Mesenchymal stem cell (in vitro differentiated cells and primary cell): ENCODE data around the gene AKAP7.

Source experiments
- DNase-seq: peaks from one replicate; pipeline ENCODE4 v3.0.0-alpha.2; 2013
- H2AFZ ChIP-seq: one replicate; pipeline ENCODE4 v1.6.1; 2013; ENCODE audit warnings: low read depth, mild to moderate bottlenecking, control low read depth, inconsistent platforms, low read length, moderate library complexity
- H2AK5ac ChIP-seq: 2 replicates; pipeline ENCODE4 v1.6.1; 2013; ENCODE audit warnings: low read length, moderate library complexity, mild to moderate bottlenecking, inconsistent platforms; ENCODE audit not compliant: severe bottlenecking
- H2BK120ac ChIP-seq: one replicate; pipeline ENCODE4 v1.6.1; 2013; ENCODE audit warnings: low read depth, mild to moderate bottlenecking, inconsistent platforms, low read length, moderate library complexity
- H2BK12ac ChIP-seq, 2 experiments: one replicate each; pipeline ENCODE4 v1.6.1; 2013; ENCODE audit warnings: inconsistent platforms in 2 of 2, low read length in 2 of 2, mild to moderate bottlenecking in 2 of 2, moderate library complexity in 2 of 2, control low read depth in 1 of 2
- H2BK15ac ChIP-seq: one replicate; pipeline ENCODE4 v1.6.1; 2013; ENCODE audit warnings: mild to moderate bottlenecking, low read depth, inconsistent platforms; ENCODE audit not compliant: poor library complexity, severe bottlenecking
- H2BK5ac ChIP-seq: 2 replicates; pipeline ENCODE4 v1.6.1; 2013; ENCODE audit warnings: low read depth, mild to moderate bottlenecking, low read length, control low read depth, inconsistent platforms; ENCODE audit not compliant: poor library complexity, severe bottlenecking
- H3K14ac ChIP-seq, 2 experiments: one replicate each; pipeline ENCODE4 v1.6.1; 2013; ENCODE audit warnings: inconsistent platforms in 2 of 2, low read length in 2 of 2, control low read depth in 1 of 2, mild to moderate bottlenecking in 1 of 2, moderate library complexity in 1 of 2
- H3K18ac ChIP-seq, 2 experiments: one replicate each; pipeline ENCODE4 v1.6.1; 2013; ENCODE audit warnings: inconsistent platforms in 2 of 2, low read length in 2 of 2, control low read depth in 1 of 2, low read depth in 1 of 2, mild to moderate bottlenecking in 1 of 2
- H3K23ac ChIP-seq, 2 experiments: one replicate each; pipeline ENCODE4 v1.6.1; 2013; ENCODE audit warnings: inconsistent platforms in 2 of 2, low read length in 2 of 2, mild to moderate bottlenecking in 2 of 2, moderate library complexity in 2 of 2, control low read depth in 1 of 2
- H3K27ac ChIP-seq: 2 replicates; pipeline ENCODE4 v1.5.1; 2013; ENCODE audit warnings: mild to moderate bottlenecking, moderate library complexity, low read length, control low read depth, inconsistent platforms; ENCODE audit not compliant: poor library complexity, severe bottlenecking
- H3K27me3 ChIP-seq, 2 experiments: 2 replicates each; pipeline versions ENCODE4 v1.6.1 to v1.7.0; 2013; ENCODE audit warnings: low read length in 2 of 2, mild to moderate bottlenecking in 2 of 2, moderate library complexity in 2 of 2, control low read depth in 1 of 2, inconsistent platforms in 1 of 2; ENCODE audit not compliant: control insufficient read depth in 1 of 2, insufficient read depth in 1 of 2
- H3K36me3 ChIP-seq, 2 experiments: 2 replicates each; pipeline versions ENCODE4 v1.6.1 to v1.7.0; 2013; ENCODE audit warnings: low read length in 2 of 2, control low read depth in 1 of 2, inconsistent platforms in 1 of 2, low read depth in 1 of 2, mild to moderate bottlenecking in 1 of 2; ENCODE audit not compliant: insufficient read depth in 2 of 2, control insufficient read depth in 1 of 2
- H3K4ac ChIP-seq, 2 experiments: one replicate each; pipeline ENCODE4 v1.6.1; 2013; ENCODE audit warnings: inconsistent platforms in 2 of 2, low read length in 2 of 2, mild to moderate bottlenecking in 2 of 2, moderate library complexity in 2 of 2, control low read depth in 1 of 2, low read depth in 1 of 2
- H3K4me1 ChIP-seq: 2 replicates; pipeline ENCODE4 v1.6.1; 2013; ENCODE audit warnings: low read depth, low read length, control low read depth; ENCODE audit not compliant: control insufficient read depth, insufficient read depth
- H3K4me2 ChIP-seq: 2 replicates; pipeline ENCODE4 v1.6.1; 2013; ENCODE audit warnings: low read length, mild to moderate bottlenecking, inconsistent platforms; ENCODE audit not compliant: poor library complexity, severe bottlenecking
- H3K4me3 ChIP-seq, 2 experiments: 2 replicates each; pipeline versions ENCODE4 v1.5.1 to v1.7.0; 2013; ENCODE audit warnings: low read length in 2 of 2, mild to moderate bottlenecking in 2 of 2, control low read depth in 1 of 2, low read depth in 1 of 2; ENCODE audit not compliant: insufficient read depth in 1 of 2
- H3K79me1 ChIP-seq: replicated peaks from 2 replicates; pipeline ENCODE4 v1.6.1; 2013; ENCODE audit warnings: mild to moderate bottlenecking, control low read depth, low read length, inconsistent platforms; ENCODE audit not compliant: poor library complexity, severe bottlenecking
- H3K9ac ChIP-seq: 2 replicates; pipeline ENCODE4 v1.7.0; 2013; ENCODE audit warnings: mild to moderate bottlenecking, low read length, moderate library complexity
- H3K9me3 ChIP-seq: 2 replicates; pipeline ENCODE4 v1.7.0; 2013; ENCODE audit warnings: mild to moderate bottlenecking, low read length; ENCODE audit not compliant: control insufficient read depth
- H4K8ac ChIP-seq: one replicate; pipeline ENCODE4 v1.6.1; 2013; ENCODE audit warnings: inconsistent platforms, mild to moderate bottlenecking, low read length, moderate library complexity
- H4K91ac ChIP-seq: one replicate; pipeline ENCODE4 v1.6.1; 2013; ENCODE audit warnings: mild to moderate bottlenecking, low read length, inconsistent platforms
- WGBS: methylation state at CpG from one replicate; pipeline ENCODE4 v1.1.7; 2013; ENCODE audit warnings: mixed read lengths; 5-methylcytosine and 5-hydroxymethylcytosine counted together

Gene AKAP7

GRCh38 chr6:131132360-131132759, 2.9 kb upstream of the AKAP7 start:
- H3K79me1 ChIP-seq: no peaks in the 10 kb centered on the region
- no peak overlapping the region for H4K91ac ChIP-seq
- H3K4me3 ChIP-seq: no peak overlapping the region
- H2BK120ac ChIP-seq: no peak overlapping the region
- H2BK15ac ChIP-seq: no peak overlapping the region
- H3K9ac ChIP-seq: no peak overlapping the region
- H2AK5ac ChIP-seq: no peak overlapping the region
- H2BK5ac ChIP-seq: no peak overlapping the region
- no peaks in the 10 kb centered on the region for H3K27me3 ChIP-seq
- H3K27ac ChIP-seq: no peak overlapping the region
- 93% methylated on average over 4 of the region's 4 CpGs for whole genome bisulfite sequencing
- H3K18ac ChIP-seq: no peak overlapping the region
- no peak overlapping the region for H4K8ac ChIP-seq
- no peak overlapping the region for H3K4ac ChIP-seq
- H3K14ac ChIP-seq: no peak overlapping the region
- H3K36me3 ChIP-seq: no peaks in the 10 kb centered on the region
- no peak for DNase-seq
- no peak overlapping the region for H2AFZ ChIP-seq
- no peaks in the 10 kb centered on the region for H3K9me3 ChIP-seq
- no peak overlapping the region for H3K4me2 ChIP-seq
- no peak overlapping the region for H3K23ac ChIP-seq
- no peaks in the 10 kb centered on the region for H3K4me1 ChIP-seq
- H2BK12ac ChIP-seq: no peak overlapping the region

- no peak overlapping the region for H3K4me2 ChIP-seq
- peak overlapping the region in 1 of 2 experiments; percentile 87 for H3K4me3 ChIP-seq
- H3K27ac ChIP-seq: no peak overlapping the region
- no peaks in the 10 kb centered on the region for H3K27me3 ChIP-seq
- H3K9me3 ChIP-seq: no peaks in the 10 kb centered on the region
- H3K18ac ChIP-seq: no peak overlapping the region
- DNase-seq: no peak
- no peak overlapping the region for H4K91ac ChIP-seq
- peak overlapping the region; percentile 36 to 43 for H3K4ac ChIP-seq
- no peak overlapping the region for H2BK5ac ChIP-seq
- no peak overlapping the region for H2BK15ac ChIP-seq
- no peak overlapping the region for H2BK120ac ChIP-seq
- no peak overlapping the region for H2AFZ ChIP-seq
- no peak overlapping the region for H2AK5ac ChIP-seq
- H3K36me3 ChIP-seq: no peaks in the 10 kb centered on the region
- peak overlapping the region; percentile 19 for H4K8ac ChIP-seq
- WGBS: 92% methylated on average over 9 of the region's 14 CpGs
- H3K79me1 ChIP-seq: no peaks in the 10 kb centered on the region
- no peak overlapping the region for H3K14ac ChIP-seq
- peak overlapping the region; percentile 89 for H3K9ac ChIP-seq
- H3K23ac ChIP-seq: no peak overlapping the region
- H2BK12ac ChIP-seq: no peak overlapping the region
- no peaks in the 10 kb centered on the region for H3K4me1 ChIP-seq
These were observed 867 bp upstream of the AKAP7 start for GRCh38 chr6:131134220-131134979.

- Histone ChIP-seq H3K79me1 (no peaks in the 10 kb centered on the region), H2AK5ac (no peak overlapping the region), H3K4me3 (peak overlapping the region; percentile 66 to 87), H2BK120ac (peak overlapping the region; percentile 96), H3K14ac (no peak overlapping the region), H2AFZ (peak overlapping the region; percentile 92), H3K9me3 (no peaks in the 10 kb centered on the region), H3K4me2 (peak overlapping the region; percentile 94), H3K36me3 (no peaks in the 10 kb centered on the region), H3K4ac (peak overlapping the region in 1 of 2 experiments; percentile 84), H2BK15ac (peak overlapping the region; percentile 60), H3K27me3 (no peaks in the 10 kb centered on the region), H3K4me1 (no peaks in the 10 kb centered on the region), H4K91ac (peak overlapping the region; percentile 87), H2BK12ac (no peak overlapping the region), H2BK5ac (no peak overlapping the region), H4K8ac (peak overlapping the region; percentile 96), H3K9ac (peak overlapping the region; percentile 89), H3K27ac (no peak overlapping the region), H3K18ac (peak overlapping the region; percentile 71 to 92), H3K23ac (no peak overlapping the region)
- no peak for DNase-seq
- WGBS: 41% methylated on average over 4 of the region's 4 CpGs
These were observed 355 bp upstream of the AKAP7 start for GRCh38 chr6:131134980-131135243.

- H2AFZ ChIP-seq: peak overlapping the region; percentile 92
- peak overlapping the region; percentile 52 for H3K27ac ChIP-seq
- H4K8ac ChIP-seq: peak overlapping the region; percentile 96
- H3K4me1 ChIP-seq: no peaks in the 10 kb centered on the region
- no peak overlapping the region for H3K23ac ChIP-seq
- H2BK5ac ChIP-seq: no peak overlapping the region
- no peak overlapping the region for H2BK12ac ChIP-seq
- no peak overlapping the region for H2BK120ac ChIP-seq
- H3K9me3 ChIP-seq: no peaks in the 10 kb centered on the region
- peak overlapping the region in 1 of 2 experiments; percentile 71 for H3K14ac ChIP-seq
- 68% methylated on average over 12 of the region's 17 CpGs for WGBS
- H4K91ac ChIP-seq: peak overlapping the region; percentile 87
- H3K36me3 ChIP-seq: no peaks in the 10 kb centered on the region
- H2AK5ac ChIP-seq: no peak overlapping the region
- H2BK15ac ChIP-seq: peak overlapping the region; percentile 36
- peak overlapping the region; percentile 94 for H3K4me2 ChIP-seq
- no peaks in the 10 kb centered on the region for H3K27me3 ChIP-seq
- H3K9ac ChIP-seq: peak overlapping the region; percentile 89
- peak overlapping the region in 1 of 2 experiments; percentile 71 for H3K18ac ChIP-seq
- H3K4ac ChIP-seq: peak overlapping the region in 1 of 2 experiments; percentile 98
- peaks cover under 1% of the 10 kb centered on the region for H3K79me1 ChIP-seq
- H3K4me3 ChIP-seq: peak overlapping the region; percentile 66 to 90
- DNase-seq: peak; percentile 9
These were observed 937 bp downstream of the AKAP7 start for GRCh38 chr6:131136021-131136786.
